ENCODE data around the gene PTGS1. TPM values are rescaled to one million over a fixed set of nuclear protein-coding genes. Genes with fewer than 3 reads are reported as not detected.
"Not testable (repeated sequence)": the region's sequence is repeated elsewhere in the genome, so short reads cannot be mapped to it uniquely, and the experiment has no call there.

The PTGS1 gene
- total RNA-seq, 2 donors from 2014 or later = 7.8 to 25.4 TPM

- DNase-seq = no peak
- intact Hi-C loops (cut with DNase I, micrococcal nuclease) = no loop called here
- ATAC-seq = no peak
Observed at GRCh38 chr9:122389195-122389594, 18.4 kb downstream of the PTGS1 start.

GRCh38 chr9:122389799-122390481 lies 19.1 kb downstream of the PTGS1 start:
- DNase-seq (peak; percentile 25 to 32), ATAC-seq (peak; percentile 97)
- intact Hi-C loops (cut with DNase I, micrococcal nuclease) = no loop called here

- intact Hi-C loops (cut with DNase I, micrococcal nuclease) = no loop called here
- DNase-seq (no peak), ATAC-seq (no peak)
Observed at GRCh38 chr9:122392284-122392683, 21.5 kb downstream of the PTGS1 start.

- ATAC-seq (no peak), DNase-seq (no peak)
- intact Hi-C loops (cut with DNase I, micrococcal nuclease) = no loop called here
Observed at GRCh38 chr9:122392714-122393113, 21.9 kb downstream of the PTGS1 start.

GRCh38 chr9:122393284-122393983 lies 22.6 kb downstream of the PTGS1 start:
- no peak for DNase-seq
- intact Hi-C loops (cut with DNase I, micrococcal nuclease) = no loop called here
- ATAC-seq = no peak

- DNase-seq = no peak
- ATAC-seq = no peak
- intact Hi-C loops (cut with DNase I, micrococcal nuclease) = no loop called here
Observed at GRCh38 chr9:122394265-122395125, 23.7 kb downstream of the PTGS1 start.

- DNase-seq (no peak), ATAC-seq (no peak)
- intact Hi-C loops (cut with DNase I, micrococcal nuclease) = no loop called here
Observed at GRCh38 chr9:122396614-122397148, 25.9 kb downstream of the PTGS1 start.

GRCh38 chr9:122397749-122398148 lies 26.9 kb downstream of the PTGS1 start:
- no peak for DNase-seq
- intact Hi-C loops (cut with DNase I, micrococcal nuclease) = no loop called here
- ATAC-seq = no peak

- DNase-seq (no peak), ATAC-seq (no peak)
- intact Hi-C loops (cut with DNase I, micrococcal nuclease) = no loop called here
Observed at GRCh38 chr9:122398371-122398924, 27.6 kb downstream of the PTGS1 start.

- DNase-seq (no peak), ATAC-seq (no peak)
- intact Hi-C loops (cut with DNase I, micrococcal nuclease) = no loop called here
Observed at GRCh38 chr9:122401896-122402295, 31.1 kb downstream of the PTGS1 start.

- intact Hi-C loops (cut with DNase I, micrococcal nuclease) = no loop called here
- ATAC-seq (no peak), DNase-seq (no peak)
Observed at GRCh38 chr9:122402403-122402871, 31.6 kb downstream of the PTGS1 start.

- intact Hi-C loops (cut with DNase I, micrococcal nuclease) = no loop called here
- no peak for DNase-seq
- ATAC-seq = no peak
Observed at GRCh38 chr9:122402874-122403273, 32.0 kb downstream of the PTGS1 start.

- intact Hi-C loops (cut with DNase I, micrococcal nuclease) = no loop called here
- no peak for DNase-seq
- ATAC-seq = no peak
Observed at GRCh38 chr9:122403381-122404000, 32.7 kb downstream of the PTGS1 start.

GRCh38 chr9:122405304-122406069 lies 34.7 kb downstream of the PTGS1 start:
- not testable (repeated sequence) for ATAC-seq

GRCh38 chr9:122406070-122406890 lies 35.5 kb downstream of the PTGS1 start:
- intact Hi-C loops (cut with DNase I, micrococcal nuclease) = no loop called here
- ATAC-seq = no peak

More at GRCh38 chr9:122405304-122406069, 34.7 kb downstream of the PTGS1 start:
- DNase-seq; intact Hi-C loops (cut with DNase I, micrococcal nuclease): not testable (repeated sequence)

GRCh38 chr9:122414108-122414507 lies 43.3 kb downstream of the PTGS1 start:
- peak; percentile 60 for ATAC-seq
- intact Hi-C loops (cut with DNase I, micrococcal nuclease) = not testable (repeated sequence)

More at GRCh38 chr9:122406070-122406890, 35.5 kb downstream of the PTGS1 start:
- no peak for DNase-seq

GRCh38 chr9:122418016-122418415 lies 47.2 kb downstream of the PTGS1 start:
- DNase-seq = no peak
- intact Hi-C loops (cut with DNase I, micrococcal nuclease) = no loop called here
- ATAC-seq = no peak

More at GRCh38 chr9:122414108-122414507, 43.3 kb downstream of the PTGS1 start:
- DNase-seq = peak in 1 of 2 donors; percentile 46

Data from left colon (tissue), 2 donors.